Panc1 (cell line): ENCODE results near the gene KRTAP10-2. TPM values are rescaled to one million over a fixed set of nuclear protein-coding genes. Genes with fewer than 3 reads are reported as not detected.

Experiments used
- ATAC-seq: fragments of 200-7000 bp; cut with Tn5 transposase; 2 replicates; pipeline ENCODE4 v1.9.1; 2020; ENCODE audit warnings: mild to moderate bottlenecking, moderate library complexity
- BruUV-seq: library from RNA; stranded (reverse); fragments of 400-500 nt; replicated peaks from 2 replicates; lab custom pipeline; 2021; lab: Mats Ljungman, UMichigan
- CTCF ChIA-PET: fragments of 300-600 bp; sonication (Branson Sonifier 250); formaldehyde crosslinking; loops from one replicate; lab custom pipeline; 2022; ENCODE audit warnings: antibody characterized with exemption; lab: Charles Lee
- POLR2A ChIA-PET: fragments of 300-600 bp; sonication (Branson Sonifier 250); formaldehyde crosslinking; loops from one replicate; lab custom pipeline; 2022; ENCODE audit warnings: antibody characterized with exemption; lab: Charles Lee
- DNase-seq: peaks from one replicate; pipeline ENCODE4 v3.0.0-alpha.2; 2010; ENCODE audit warnings: low read depth, low spot score
- H3K27ac ChIP-seq: 2 replicates; pipeline ENCODE4 v1.5.1; 2011; ENCODE audit warnings: mild to moderate bottlenecking, low read length, inconsistent platforms
- H3K27me3 ChIP-seq: fragments of 200-500 bp; sonication (Bioruptor generic); 2 replicates; pipeline ENCODE4 v1.6.0; 2014; ENCODE audit warnings: low read length, inconsistent platforms; ENCODE audit not compliant: control insufficient read depth, insufficient read depth
- H3K36me3 ChIP-seq: fragments of 200-500 bp; sonication (Bioruptor generic); 2 replicates; pipeline ENCODE4 v1.5.1; 2014; ENCODE audit warnings: inconsistent platforms, mild to moderate bottlenecking, low read length, moderate library complexity; ENCODE audit not compliant: control insufficient read depth, insufficient read depth
- H3K4me1 ChIP-seq: 2 replicates; pipeline ENCODE4 v1.5.1; 2011; ENCODE audit warnings: inconsistent platforms, mild to moderate bottlenecking, low read length, moderate library complexity; ENCODE audit not compliant: control insufficient read depth, insufficient read depth
- H3K4me3 ChIP-seq, 2 experiments: 2 replicates each; pipeline ENCODE4 v1.5.1; 2011 to 2012; ENCODE audit warnings: low read depth in 2 of 2, low read length in 2 of 2, mild to moderate bottlenecking in 2 of 2, inconsistent platforms in 1 of 2, moderate library complexity in 1 of 2
- H3K9me3 ChIP-seq: fragments of 200-500 bp; sonication (Bioruptor generic); 2 replicates; pipeline ENCODE4 v1.5.1; 2014; ENCODE audit warnings: low read depth, mild to moderate bottlenecking, inconsistent platforms, low read length, moderate library complexity; ENCODE audit not compliant: control insufficient read depth, insufficient read depth
- POLR2AphosphoS5 ChIP-seq: IDR thresholded peaks from 2 replicates; pipeline ENCODE4 v1.6.1; 2012; ENCODE audit warnings: mild to moderate bottlenecking, low read depth, low read length, moderate library complexity
- SIN3A ChIP-seq: IDR thresholded peaks from 2 replicates; pipeline ENCODE4 v1.6.1; 2012; ENCODE audit warnings: low read depth, mild to moderate bottlenecking, low read length, moderate library complexity, borderline replicate concordance; ENCODE audit not compliant: insufficient read depth
- TCF7L2 ChIP-seq: IDR thresholded peaks from 2 replicates; pipeline ENCODE4 v1.6.1; 2011; ENCODE audit warnings: mild to moderate bottlenecking, low read depth, low read length, inconsistent platforms
- in situ Hi-C: cut with HindIII; loops from 2 replicates; pipeline ENCODE4 v1.10.0; 2016; ENCODE audit warnings: low sequenced_read_pairs, low pct_unique_long_range_greater_than_20kb
- intact Hi-C: fragments of 100-400 bp; cut with micrococcal nuclease; formaldehyde crosslinking; loops from one replicate; pipeline ENCODE4 v1.10.0; 2022; ENCODE audit not compliant: unreplicated experiment
- total RNA-seq: library from RNA; stranded (reverse); gene quantifications from one replicate; pipeline ENCODE4 v1.2.1, GENCODE V29; 2021; ENCODE audit not compliant: unreplicated experiment
- TF ChIP-seq, protein P1 (sequence below): fragments of 450-650 bp; IDR thresholded peaks from 2 replicates; pipeline ENCODE4 v1.5.1; 2017; ENCODE audit warnings: mild to moderate bottlenecking
- TF ChIP-seq, protein P2 (sequence below), 2 experiments: IDR thresholded peaks; 2 replicates each; pipeline ENCODE4 v1.6.1; 2011 to 2012; ENCODE audit warnings: low read depth in 2 of 2, control low read depth in 1 of 2, low read length in 1 of 2, mild to moderate bottlenecking in 1 of 2, moderate library complexity in 1 of 2; ENCODE audit not compliant: insufficient read depth in 1 of 2

Gene KRTAP10-2
- total RNA-seq, 1 experiment from 2014 or later = not detected

DNA sequence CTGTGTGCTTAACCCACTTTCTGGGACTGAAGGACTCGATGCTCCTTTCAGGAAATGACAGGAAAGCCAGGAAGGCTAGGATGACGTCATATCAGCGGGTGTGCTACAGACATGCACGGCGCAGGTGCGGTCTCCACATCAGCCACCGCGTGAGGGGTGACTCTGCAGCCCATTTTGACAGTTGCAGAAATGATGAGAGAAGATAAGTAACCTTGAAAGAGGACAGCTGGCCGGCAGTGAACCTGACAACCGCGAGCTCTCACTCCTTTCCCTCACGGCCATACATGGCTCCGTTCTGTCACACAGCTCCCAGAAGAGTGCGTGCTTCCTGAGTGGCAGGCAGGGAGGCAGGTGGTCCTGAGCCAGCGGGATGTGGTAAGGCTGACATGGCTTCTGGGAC lies 30.8 kb upstream of the KRTAP10-2 start:
- intact Hi-C loops = no loop called here
- ChIA-PET CTCF (no interaction called here), POLR2A (no interaction called here)
- H3K36me3 ChIP-seq = no peaks in the 10 kb centered on the region
- 0 out of 2 replicates have a peak, but pooled peaks cover 7% of the 10 kb centered on the region for H3K9me3 ChIP-seq
- no peak for DNase-seq
- TF ChIP-seq, protein P1, sequence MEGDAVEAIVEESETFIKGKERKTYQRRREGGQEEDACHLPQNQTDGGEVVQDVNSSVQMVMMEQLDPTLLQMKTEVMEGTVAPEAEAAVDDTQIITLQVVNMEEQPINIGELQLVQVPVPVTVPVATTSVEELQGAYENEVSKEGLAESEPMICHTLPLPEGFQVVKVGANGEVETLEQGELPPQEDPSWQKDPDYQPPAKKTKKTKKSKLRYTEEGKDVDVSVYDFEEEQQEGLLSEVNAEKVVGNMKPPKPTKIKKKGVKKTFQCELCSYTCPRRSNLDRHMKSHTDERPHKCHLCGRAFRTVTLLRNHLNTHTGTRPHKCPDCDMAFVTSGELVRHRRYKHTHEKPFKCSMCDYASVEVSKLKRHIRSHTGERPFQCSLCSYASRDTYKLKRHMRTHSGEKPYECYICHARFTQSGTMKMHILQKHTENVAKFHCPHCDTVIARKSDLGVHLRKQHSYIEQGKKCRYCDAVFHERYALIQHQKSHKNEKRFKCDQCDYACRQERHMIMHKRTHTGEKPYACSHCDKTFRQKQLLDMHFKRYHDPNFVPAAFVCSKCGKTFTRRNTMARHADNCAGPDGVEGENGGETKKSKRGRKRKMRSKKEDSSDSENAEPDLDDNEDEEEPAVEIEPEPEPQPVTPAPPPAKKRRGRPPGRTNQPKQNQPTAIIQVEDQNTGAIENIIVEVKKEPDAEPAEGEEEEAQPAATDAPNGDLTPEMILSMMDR = no peak
- TF ChIP-seq SIN3A (no peak), POLR2AphosphoS5 (no peak), TCF7L2 (no peak)
- TF ChIP-seq, protein P2, sequence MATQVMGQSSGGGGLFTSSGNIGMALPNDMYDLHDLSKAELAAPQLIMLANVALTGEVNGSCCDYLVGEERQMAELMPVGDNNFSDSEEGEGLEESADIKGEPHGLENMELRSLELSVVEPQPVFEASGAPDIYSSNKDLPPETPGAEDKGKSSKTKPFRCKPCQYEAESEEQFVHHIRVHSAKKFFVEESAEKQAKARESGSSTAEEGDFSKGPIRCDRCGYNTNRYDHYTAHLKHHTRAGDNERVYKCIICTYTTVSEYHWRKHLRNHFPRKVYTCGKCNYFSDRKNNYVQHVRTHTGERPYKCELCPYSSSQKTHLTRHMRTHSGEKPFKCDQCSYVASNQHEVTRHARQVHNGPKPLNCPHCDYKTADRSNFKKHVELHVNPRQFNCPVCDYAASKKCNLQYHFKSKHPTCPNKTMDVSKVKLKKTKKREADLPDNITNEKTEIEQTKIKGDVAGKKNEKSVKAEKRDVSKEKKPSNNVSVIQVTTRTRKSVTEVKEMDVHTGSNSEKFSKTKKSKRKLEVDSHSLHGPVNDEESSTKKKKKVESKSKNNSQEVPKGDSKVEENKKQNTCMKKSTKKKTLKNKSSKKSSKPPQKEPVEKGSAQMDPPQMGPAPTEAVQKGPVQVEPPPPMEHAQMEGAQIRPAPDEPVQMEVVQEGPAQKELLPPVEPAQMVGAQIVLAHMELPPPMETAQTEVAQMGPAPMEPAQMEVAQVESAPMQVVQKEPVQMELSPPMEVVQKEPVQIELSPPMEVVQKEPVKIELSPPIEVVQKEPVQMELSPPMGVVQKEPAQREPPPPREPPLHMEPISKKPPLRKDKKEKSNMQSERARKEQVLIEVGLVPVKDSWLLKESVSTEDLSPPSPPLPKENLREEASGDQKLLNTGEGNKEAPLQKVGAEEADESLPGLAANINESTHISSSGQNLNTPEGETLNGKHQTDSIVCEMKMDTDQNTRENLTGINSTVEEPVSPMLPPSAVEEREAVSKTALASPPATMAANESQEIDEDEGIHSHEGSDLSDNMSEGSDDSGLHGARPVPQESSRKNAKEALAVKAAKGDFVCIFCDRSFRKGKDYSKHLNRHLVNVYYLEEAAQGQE (IDR thresholded peaks at IDR 0.05; ENCODE audit: insufficient read depth in 1 of 2, low read depth in 2 of 2, low read length in 1 of 2) = no peak
- peaks cover 4% of the 10 kb centered on the region for H3K27me3 ChIP-seq
- no peak overlapping the region for H3K4me3 ChIP-seq
- H3K27ac ChIP-seq = no peak overlapping the region
- no peak for ATAC-seq
- in situ Hi-C loops = no loop called here
- BruUV-seq = no TSS peak
- H3K4me1 ChIP-seq = peaks cover 4% of the 10 kb centered on the region; the same call in 1 of the 2 replicates

DNA sequence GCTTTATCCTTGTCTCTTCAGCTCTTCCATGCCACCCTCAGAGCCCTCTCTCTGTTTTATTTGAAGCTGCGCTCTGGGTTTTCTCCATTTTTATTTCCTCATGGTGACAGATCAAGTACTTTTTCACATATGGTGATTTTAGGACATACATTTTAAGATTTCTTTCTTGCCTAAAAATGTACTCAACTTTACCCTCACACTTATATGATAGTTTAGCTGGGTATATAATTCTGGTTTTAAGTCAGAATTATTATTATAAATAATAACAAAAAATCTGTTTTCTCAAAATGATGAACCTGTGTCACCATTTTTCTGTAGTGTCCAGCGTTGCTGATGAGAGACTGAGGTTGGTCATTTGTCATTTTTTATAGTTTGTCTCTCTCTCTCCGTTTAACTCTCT lies 29.9 kb upstream of the KRTAP10-2 start:
- ChIA-PET CTCF (no interaction called here), POLR2A (no interaction called here)
- in situ Hi-C loops = no loop called here
- no peak for ATAC-seq
- H3K27me3 ChIP-seq = peaks cover 4% of the 10 kb centered on the region
- H3K9me3 ChIP-seq = 0 out of 2 replicates have a peak, but pooled peaks cover 7% of the 10 kb centered on the region
- no peak for DNase-seq
- intact Hi-C loops = no loop called here
- H3K36me3 ChIP-seq = no peaks in the 10 kb centered on the region
- H3K4me3 ChIP-seq = no peak overlapping the region
- no peak overlapping the region for H3K27ac ChIP-seq
- TF ChIP-seq, protein P1 = no peak
- TF ChIP-seq SIN3A (no peak), POLR2AphosphoS5 (no peak), TCF7L2 (no peak)
- TF ChIP-seq, protein P2 (IDR thresholded peaks at IDR 0.05; ENCODE audit: insufficient read depth in 1 of 2, low read depth in 2 of 2, low read length in 1 of 2) = no peak
- H3K4me1 ChIP-seq = peaks cover 4% of the 10 kb centered on the region; the same call in 1 of the 2 replicates
- no TSS peak for BruUV-seq
